ENCODE measurements around the gene PPP1R13B.
"Not testable (repeated sequence)": the region's sequence is repeated elsewhere in the genome, so short reads cannot be mapped to it uniquely, and the experiment has no call there.

The PPP1R13B gene

DNA sequence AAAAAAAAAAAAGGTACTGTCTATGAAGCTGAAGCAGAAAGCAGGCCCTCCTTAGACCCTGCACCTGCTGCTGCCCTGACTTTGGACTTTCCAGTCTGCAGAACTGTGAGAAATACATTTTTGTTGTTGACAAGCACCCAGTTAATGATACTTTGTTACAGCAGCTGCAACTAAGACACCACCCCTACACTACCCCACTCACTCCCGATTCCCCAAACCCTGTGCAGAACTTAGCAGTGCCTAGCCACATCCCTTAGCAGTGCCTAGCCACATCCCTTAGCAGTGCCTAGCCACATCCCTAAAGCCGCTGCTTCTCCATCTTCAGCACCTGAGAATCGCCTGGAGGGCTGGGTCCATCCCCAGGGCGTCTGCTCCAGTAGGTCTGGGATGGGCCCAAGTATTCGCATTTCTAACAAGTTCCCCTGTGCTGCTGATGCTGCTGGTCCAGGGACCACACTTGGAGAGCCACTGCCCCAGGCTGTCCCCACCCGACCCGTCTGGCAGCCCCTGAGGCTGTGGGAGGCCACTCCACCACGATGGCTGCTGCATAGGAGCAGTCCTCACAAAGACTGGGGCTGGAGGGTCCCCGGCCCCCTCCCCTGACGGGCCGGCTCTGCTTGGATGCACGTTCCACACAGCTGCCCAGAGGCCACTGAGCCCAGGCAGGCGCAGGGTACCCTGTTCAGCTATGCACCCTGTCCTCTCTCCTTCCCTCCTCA, 10.8 kb upstream of the PPP1R13B start:
- DNase-seq (ENCODE audit: low spot score), result no peak

- DNase-seq (ENCODE audit: low spot score), result no peak
These were observed 9.9 kb upstream of the PPP1R13B start for GRCh38 chr14:103857256-103857655.

DNA sequence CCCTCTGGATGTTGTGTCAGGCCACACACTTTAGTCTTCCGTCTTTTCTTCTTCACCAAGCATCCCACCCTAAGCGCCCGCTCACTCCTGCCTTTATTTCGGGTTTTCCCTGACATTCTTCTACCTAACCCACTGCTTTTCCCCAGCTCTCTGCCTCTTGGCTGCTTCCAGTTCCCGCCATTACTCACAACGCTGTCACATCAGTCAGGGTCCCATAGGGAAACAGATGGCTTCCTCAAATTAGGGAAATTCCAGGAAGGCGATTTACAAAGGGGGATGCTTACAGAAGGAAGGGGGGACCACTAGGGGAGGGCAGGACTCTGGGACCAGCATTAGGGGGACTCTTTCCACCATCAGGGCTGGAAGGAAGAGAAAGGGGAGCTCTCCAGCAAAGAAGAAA, 9.2 kb upstream of the PPP1R13B start:
- DNase-seq (ENCODE audit: low spot score), result no peak

GRCh38 chr14:103856105-103856504, 8.7 kb upstream of the PPP1R13B start:
- no peak for DNase-seq (ENCODE audit: low spot score)

DNA sequence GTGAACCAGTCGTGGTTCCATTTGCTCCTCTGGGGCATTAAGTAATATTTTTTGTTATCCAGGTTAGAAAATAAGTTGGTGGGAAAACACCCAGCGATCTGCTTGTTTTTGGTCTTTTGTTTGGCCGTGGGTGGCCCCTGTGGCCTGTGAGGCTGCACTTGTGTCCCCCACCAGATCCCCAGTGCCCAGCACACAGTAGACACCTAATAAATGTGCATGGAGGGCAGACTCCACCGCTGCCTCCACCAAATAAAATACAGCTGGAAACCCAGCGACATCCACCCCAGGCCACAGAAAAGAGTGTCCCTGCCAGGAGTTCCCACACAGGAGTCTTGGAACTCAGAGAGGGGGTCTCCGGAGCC, 8.3 kb upstream of the PPP1R13B start:
- no peak for DNase-seq (ENCODE audit: low spot score)

GRCh38 chr14:103854822-103855733, 7.7 kb upstream of the PPP1R13B start:
- DNase-seq (ENCODE audit: low spot score), result no peak

- DNase-seq (ENCODE audit: low spot score), result no peak
These were observed 6.8 kb upstream of the PPP1R13B start for GRCh38 chr14:103854017-103854808.

- no peak for DNase-seq (ENCODE audit: low spot score)
These were observed 1.9 kb upstream of the PPP1R13B start for GRCh38 chr14:103849151-103849886.

DNA sequence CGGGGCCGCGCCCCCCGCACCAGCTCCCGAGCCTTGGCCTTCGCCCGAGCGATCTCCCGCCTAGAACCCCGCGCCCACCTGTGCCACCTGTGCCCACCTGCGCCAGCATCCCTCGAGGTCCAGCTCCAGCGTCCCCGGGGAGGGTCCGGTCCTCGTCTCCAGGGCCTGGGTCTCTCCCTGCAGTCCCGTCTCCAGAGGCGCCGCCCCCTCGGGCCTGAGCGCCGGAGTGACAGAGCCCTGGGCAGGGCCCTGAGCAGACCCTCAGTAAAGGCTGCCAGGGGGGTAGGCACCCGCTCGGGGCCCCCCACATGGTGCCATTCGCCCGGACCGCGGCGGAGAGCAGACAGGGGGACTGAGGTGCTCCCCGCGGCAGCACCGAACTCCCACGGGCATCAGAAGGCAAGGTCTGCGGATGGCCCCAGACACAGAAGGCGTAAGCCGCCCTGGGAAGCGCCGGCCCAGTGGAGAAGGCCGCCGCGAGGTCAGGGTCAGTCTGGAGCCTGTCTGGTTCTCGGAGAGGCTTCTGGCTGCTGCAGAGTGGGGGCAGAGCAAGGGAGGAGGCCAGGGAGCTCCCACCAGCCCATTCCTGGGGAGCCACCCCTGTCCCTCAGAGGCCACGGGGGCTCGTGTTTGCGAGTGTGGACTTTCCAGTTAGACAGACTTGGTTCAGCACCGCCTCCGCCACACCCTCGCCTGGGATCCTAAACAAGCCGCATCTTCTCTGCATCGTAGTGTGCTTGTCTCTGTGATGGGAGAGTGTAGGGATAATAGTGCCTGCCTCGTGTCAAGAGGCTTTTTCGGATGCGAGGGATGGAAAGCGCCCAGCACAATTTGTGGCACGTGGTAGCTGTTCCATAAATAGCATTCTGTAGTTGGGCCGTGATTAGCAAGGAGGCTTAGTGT, 1.1 kb upstream of the PPP1R13B start:
- DNase-seq (ENCODE audit: low spot score), result no peak

GRCh38 chr14:103846543-103847450, 578 bp downstream of the PPP1R13B start:
- peak; percentile 22 for DNase-seq (ENCODE audit: low spot score)

DNA sequence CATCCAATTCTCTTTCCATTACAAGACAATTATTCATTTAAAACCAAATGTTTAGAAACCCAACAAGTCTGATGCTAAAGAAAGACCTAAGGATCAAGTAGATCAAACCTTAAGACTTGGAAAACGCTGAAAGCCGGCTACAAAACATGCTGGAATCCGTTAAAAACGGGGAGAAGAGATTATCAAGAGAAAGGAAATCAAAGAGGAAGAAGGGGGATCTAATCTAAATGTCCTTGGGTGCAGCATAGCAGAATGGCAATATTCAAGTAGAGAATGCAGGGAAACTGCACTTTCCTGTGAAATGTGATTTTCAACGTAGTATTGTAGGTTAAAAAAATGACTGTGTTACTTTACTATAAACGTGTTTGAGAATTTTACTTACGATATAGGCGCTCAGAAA, 1.3 kb downstream of the PPP1R13B start:
- no peak for DNase-seq (ENCODE audit: low spot score)

DNA sequence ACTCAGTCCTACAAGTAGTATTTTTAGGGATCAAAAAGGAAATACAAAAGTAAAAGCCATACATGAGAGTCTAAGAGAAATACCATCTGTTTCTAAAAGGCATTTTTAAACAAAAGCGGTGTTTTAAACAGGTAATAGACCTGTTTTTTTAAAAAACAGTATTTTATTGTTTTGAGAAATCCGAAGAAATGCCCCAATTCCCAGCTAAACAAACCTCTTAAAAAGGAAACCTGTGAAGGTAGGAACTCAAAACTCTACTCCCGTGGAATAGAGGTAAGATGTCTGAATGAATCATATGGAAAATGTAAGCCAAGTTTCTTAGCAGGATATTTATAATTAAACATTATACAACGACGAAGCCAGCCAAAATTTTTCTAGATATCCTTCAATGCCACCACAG, 2.0 kb downstream of the PPP1R13B start:
- no peak for DNase-seq (ENCODE audit: low spot score)

DNA sequence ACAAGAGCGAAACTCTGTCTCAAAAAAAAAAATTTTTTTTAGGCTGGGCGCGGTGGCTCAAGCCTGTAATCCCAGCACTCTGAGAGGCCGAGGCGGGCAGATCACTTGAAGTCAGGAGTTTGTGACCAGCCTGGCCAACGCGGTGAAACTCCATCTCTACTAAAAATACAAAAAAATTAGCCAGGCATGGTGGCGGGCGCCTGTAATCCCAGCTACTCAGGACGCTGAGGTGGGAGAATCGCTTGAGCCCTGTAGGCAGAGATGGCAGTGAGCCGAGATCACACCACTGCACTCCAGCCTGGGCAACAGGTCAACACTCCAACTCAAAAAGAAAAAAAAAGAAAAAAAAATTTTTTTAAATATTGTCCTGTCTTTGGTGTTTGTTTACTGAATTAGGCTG, 6.1 kb downstream of the PPP1R13B start:
- DNase-seq (ENCODE audit: low spot score), result not testable (repeated sequence)

GRCh38 chr14:103840014-103840413, 7.4 kb downstream of the PPP1R13B start:
- no peak for DNase-seq (ENCODE audit: low spot score)

DNA sequence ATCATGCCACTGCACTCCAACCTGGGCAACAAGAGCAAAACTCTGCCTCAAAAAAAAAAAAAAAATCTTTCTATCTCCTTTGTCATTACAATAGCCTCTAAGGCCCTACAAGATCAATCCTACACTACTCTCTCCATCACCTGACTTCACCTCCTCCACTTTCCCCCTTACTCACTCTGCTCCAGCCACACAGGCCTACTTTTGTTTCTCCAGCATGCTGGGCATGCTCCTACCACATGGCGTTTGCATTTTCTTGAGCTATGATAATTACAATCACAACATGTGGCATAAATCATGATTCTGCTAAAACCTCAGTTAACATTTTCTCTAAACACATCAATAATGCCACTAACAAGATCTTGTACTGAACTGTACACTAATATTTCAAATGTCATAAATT, 7.8 kb downstream of the PPP1R13B start:
- DNase-seq (ENCODE audit: low spot score), result no peak

GRCh38 chr14:103838117-103838516, 9.3 kb downstream of the PPP1R13B start:
- DNase-seq (ENCODE audit: low spot score), result no peak

DNA sequence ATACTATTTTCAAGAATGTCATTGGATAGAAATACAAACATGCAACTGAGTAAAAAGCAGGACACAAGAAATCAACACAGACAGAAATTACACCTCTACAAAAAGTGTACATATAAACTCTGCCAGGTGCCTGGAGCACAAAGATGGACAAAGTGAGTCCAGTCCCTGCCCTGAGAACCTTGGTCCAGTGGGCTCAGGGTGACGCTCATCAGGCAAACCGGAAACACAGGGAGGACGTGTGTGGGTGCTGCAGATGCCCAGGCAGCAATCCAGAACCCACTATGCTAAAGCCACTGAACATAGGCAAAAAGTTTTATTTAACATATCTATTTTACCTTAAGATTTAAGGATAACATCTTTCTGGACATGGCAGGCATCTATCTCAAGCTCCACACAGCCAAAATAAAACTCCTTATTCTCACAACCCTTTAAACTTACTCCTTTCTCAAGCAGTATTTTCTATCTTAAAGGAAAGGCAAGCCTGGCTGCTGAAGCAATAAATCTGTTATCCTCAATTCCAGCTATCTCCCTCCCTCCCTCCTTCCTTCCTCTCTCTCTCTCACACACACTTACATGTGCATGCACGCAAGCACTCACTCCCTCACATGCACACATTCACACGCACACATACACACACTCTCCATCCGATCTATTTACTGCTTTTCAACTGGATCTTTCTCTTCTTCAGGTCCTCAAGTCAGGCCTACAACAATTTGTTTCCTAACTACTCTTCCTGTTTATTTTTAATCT, 10.2 kb downstream of the PPP1R13B start:
- no peak for DNase-seq (ENCODE audit: low spot score)

- no peak for DNase-seq (ENCODE audit: low spot score)
These were observed 12.4 kb downstream of the PPP1R13B start for GRCh38 chr14:103834956-103835355.

DNA sequence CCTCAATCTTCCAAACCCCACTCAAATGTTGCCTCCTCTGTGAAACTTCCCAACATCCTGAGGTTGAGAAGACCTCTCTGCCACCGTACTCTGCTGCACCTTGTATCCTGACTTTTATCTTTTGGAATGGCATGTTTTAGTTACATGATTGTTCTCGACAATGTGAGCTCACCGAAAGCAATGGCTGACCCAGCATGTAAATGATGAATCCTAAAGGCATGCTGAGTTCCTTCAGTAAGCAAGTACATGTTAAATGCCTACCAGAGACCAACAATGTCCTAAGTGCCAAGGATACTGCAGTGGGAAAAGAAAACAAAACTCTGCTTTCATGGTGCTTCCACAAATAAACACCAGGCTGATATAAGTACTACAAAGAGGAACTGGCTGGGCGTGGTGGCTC, 13.7 kb downstream of the PPP1R13B start:
- DNase-seq (ENCODE audit: low spot score), result no peak

All from NAMALWA (cell line).